K562 (cell line): ENCODE measurements around the gene CD22. TPM values are rescaled to one million over a fixed set of nuclear protein-coding genes. Genes with fewer than 3 reads are reported as not detected.

Source experiments
- ATAC-seq: fragments of 200-7000 bp; cut with Tn5 transposase; 3 replicates; pipeline ENCODE4 v1.9.1; 2020; ENCODE audit warnings: moderate library complexity
- Bru-seq: library from RNA; stranded (reverse); fragments of 400-500 nt; gene quantifications from one replicate; lab custom pipeline; 2021; lab: Mats Ljungman, UMichigan
- BruChase-seq, 2 experiments: library from RNA; stranded (reverse); fragments of 400-500 nt; gene quantifications; one replicate each; lab custom pipeline; 2021; lab: Mats Ljungman, UMichigan
- BruUV-seq: library from RNA; stranded (reverse); fragments of 400-500 nt; replicated peaks from 2 replicates; lab custom pipeline; 2021; lab: Mats Ljungman, UMichigan
- CTCF ChIA-PET: fragments of 300-600 bp; formaldehyde crosslinking; extraction: SDS; loops from one replicate; lab custom pipeline; 2021; ENCODE audit warnings: low intra/inter-chr PET ratio; lab: Yijun Ruan, JAX
- POLR2A ChIA-PET: fragments of 300-600, 350-650 bp; sonication (Branson Sonifier 250); formaldehyde crosslinking; extraction: SDS; loops from one replicate; lab custom pipeline; 2021; ENCODE audit warnings: antibody characterized with exemption, inconsistent platforms; lab: Yijun Ruan, JAX
- DNase-seq, 4 experiments: peaks; one replicate each; pipeline versions ENCODE4 v3.0.0 to v3.0.0-alpha.2; 2011 to 2018; ENCODE audit warnings: low spot score in 3 of 4, mixed read lengths in 3 of 4; ENCODE audit errors: extremely low read depth in 1 of 4
- FAIRE-seq: peaks from 2 replicates; lab custom pipeline; 2011; peaks lifted over from hg19 to GRCh38; lab: Jason Lieb, UNC
- H2AFZ ChIP-seq: 2 replicates; pipeline ENCODE4 v1.6.0; 2011; ENCODE audit warnings: low read depth, low read length, control low read depth, inconsistent platforms
- H3K27ac ChIP-seq: fragments of 200-600 bp; 3 replicates; pipeline ENCODE4 v1.8.0; 2011; ENCODE audit warnings: low read depth, mild to moderate bottlenecking, control low read depth, inconsistent platforms, low read length, moderate library complexity, mixed read lengths; ENCODE audit errors: extremely low read depth
- H3K27me3 ChIP-seq, 2 experiments: fragments of 300-600 bp in 1 of 2; 2 replicates in 1 of 2; 3 replicates in 1 of 2; pipeline versions ENCODE4 v1.6.0 to v1.8.0; 2011; ENCODE audit warnings: inconsistent platforms in 2 of 2, low read length in 2 of 2, mild to moderate bottlenecking in 1 of 2, mixed read lengths in 1 of 2, moderate library complexity in 1 of 2; ENCODE audit not compliant: control insufficient read depth in 2 of 2, insufficient read depth in 2 of 2
- H3K36me3 ChIP-seq: fragments of 300-600 bp; 3 replicates; pipeline ENCODE4 v1.8.0; 2011; ENCODE audit warnings: mild to moderate bottlenecking, low read length, inconsistent platforms; ENCODE audit not compliant: control insufficient read depth, insufficient read depth
- H3K4me1 ChIP-seq, 2 experiments: fragments of 200-600 bp in 1 of 2; replicated peaks in 1 of 2; 2 replicates in 1 of 2; 3 replicates in 1 of 2; pipeline versions ENCODE4 v1.5.1 to v1.8.0; 2011; ENCODE audit warnings: inconsistent platforms in 2 of 2, low read length in 2 of 2, mild to moderate bottlenecking in 1 of 2, mixed read lengths in 1 of 2, moderate library complexity in 1 of 2; ENCODE audit not compliant: control insufficient read depth in 2 of 2, insufficient read depth in 2 of 2
- H3K4me2 ChIP-seq: 2 replicates; pipeline ENCODE4 v1.6.1; 2011; ENCODE audit warnings: low read length, control low read depth, inconsistent platforms, mixed read lengths; ENCODE audit not compliant: insufficient read depth
- H3K4me3 ChIP-seq: fragments of 200-600 bp; sonication (generic), shearing (Covaris generic); 2 replicates; pipeline ENCODE4 v1.5.1; 2016; ENCODE audit warnings: control low read depth, inconsistent platforms
- H3K79me2 ChIP-seq: fragments of 200-600 bp; 3 replicates; pipeline ENCODE4 v1.8.0; 2011; ENCODE audit warnings: low read length, inconsistent platforms; ENCODE audit not compliant: control insufficient read depth, insufficient read depth
- H3K9ac ChIP-seq, 2 experiments: 2 replicates each; pipeline versions ENCODE4 v1.6.0 to v1.6.1; 2011; ENCODE audit warnings: low read depth in 2 of 2, low read length in 2 of 2, control low read depth in 1 of 2, inconsistent platforms in 1 of 2, mild to moderate bottlenecking in 1 of 2, mixed read lengths in 1 of 2; ENCODE audit not compliant: insufficient read depth in 1 of 2
- H3K9me1 ChIP-seq: one replicate; pipeline ENCODE4 v1.6.0; 2011; ENCODE audit warnings: inconsistent platforms, mild to moderate bottlenecking, low read length, moderate library complexity; ENCODE audit not compliant: control insufficient read depth, insufficient read depth
- H3K9me3 ChIP-seq: replicated peaks from 2 replicates; pipeline ENCODE4 v1.5.1; 2011; ENCODE audit warnings: low read depth, low read length, inconsistent platforms; ENCODE audit not compliant: control insufficient read depth, insufficient read depth
- H4K20me1 ChIP-seq: replicated peaks from 2 replicates; pipeline ENCODE4 v1.6.1; 2011; ENCODE audit warnings: low read length, inconsistent platforms, mixed read lengths; ENCODE audit not compliant: control insufficient read depth, insufficient read depth
- ARNT ChIP-seq, 2 experiments: fragments of 450-650 bp; IDR thresholded peaks; 2 replicates each; pipeline ENCODE4 v1.6.1; 2016; ENCODE audit warnings: mild to moderate bottlenecking in 1 of 2
- CXXC5 ChIP-seq: fragments of 250-450 bp; sonication (Bioruptor Pico); IDR thresholded peaks from 2 replicates; pipeline ENCODE4 v1.8.0; 2022; ENCODE audit warnings: inconsistent platforms, mild to moderate bottlenecking, moderate library complexity
- PRPF4 ChIP-seq: fragments of 200-400 bp; formaldehyde crosslinking; IDR thresholded peaks from one replicate; pipeline ENCODE4 v1.6.1; 2017; ENCODE audit warnings: low read length, low read depth, mild to moderate bottlenecking; ENCODE audit not compliant: insufficient read depth, poor library complexity, severe bottlenecking
- SP1 ChIP-seq: sonication (generic); formaldehyde crosslinking; IDR thresholded peaks from 2 replicates; pipeline ENCODE4 v1.8.1; 2022; ENCODE audit warnings: mild to moderate bottlenecking, missing genetic modification reagents
- ZFP30 ChIP-seq: fragments of 250-450 bp; sonication (Bioruptor Pico); IDR thresholded peaks from 2 replicates; pipeline ENCODE4 v1.8.0; 2022; ENCODE audit warnings: moderate library complexity, mild to moderate bottlenecking, inconsistent platforms, borderline replicate concordance
- ZFX ChIP-seq: sonication (generic); formaldehyde crosslinking; IDR thresholded peaks from 2 replicates; pipeline ENCODE4 v1.8.0; 2022; ENCODE audit warnings: mild to moderate bottlenecking, missing genetic modification reagents, moderate library complexity
- WGBS: fragments of 100-300 bp; shearing (Covaris generic); methylation state at CpG from one replicate; pipeline ENCODE4 v1.1.6; 2016; ENCODE audit warnings: low coverage, mixed read lengths; ENCODE audit not compliant: insufficient coverage; ENCODE audit errors: missing lambda C conversion rate; 5-methylcytosine and 5-hydroxymethylcytosine counted together
- in situ Hi-C: fragments of 300-500 bp; cut with MboI; formaldehyde crosslinking; loops from 4 replicates; pipeline ENCODE4 v1.15.0; 2018; ENCODE audit warnings: inconsistent platforms, mixed read lengths
- intact Hi-C: fragments of 100-400 bp; cut with micrococcal nuclease; formaldehyde crosslinking; loops from 2 replicates; pipeline ENCODE4 v1.14.2; 2022
- long read RNA-seq, 3 experiments: library from polyadenylated mRNA in 2 of 3; library from RNA in 1 of 3; unstranded in 2 of 3; stranded (forward) in 1 of 3; transcript quantifications; one replicate each; pipeline ENCODE4 v2.0.0, GENCODE V29; 2019 to 2022
- polyA minus RNA-seq, 3 experiments: library from RNA; depleted of rRNA, polyadenylated mRNA; stranded (reverse); fragments of >200 nt; gene quantifications; 2 replicates each; pipeline ENCODE4 v1.2.3, GENCODE V29; 2011
- polyA plus RNA-seq, 8 experiments: library from polyadenylated mRNA; depleted of rRNA in 4 of 8; stranded (reverse) in 5 of 8; unstranded in 3 of 8; fragments of >200 nt; fragmentation: Nextera tagmentation in 2 of 8; fragmentation: Illumina TruSeq in 1 of 8; extraction: Ambion mirVana in 2 of 8; extraction: Trizol in 1 of 8; gene quantifications; 2 replicates each; pipeline versions ENCODE4 v1.2.1 to v1.2.3, GENCODE V29; 2011 to 2014; ENCODE audit warnings: inconsistent platforms in 1 of 8, missing spikeins in 1 of 8
- total RNA-seq, 7 experiments: library from RNA; depleted of rRNA in 6 of 7; stranded (reverse); fragments of >200 nt in 6 of 7; fragmentation: Illumina TruSeq in 2 of 7; extraction: Trizol in 2 of 7; gene quantifications; 2 replicates each; pipeline versions ENCODE4 v1.2.1 to v1.2.3, GENCODE V29; 2011 to 2021; ENCODE audit warnings: low replicate concordance in 1 of 7
- TF ChIP-seq, protein P1 (sequence below): fragments of 450-650 bp; IDR thresholded peaks from 2 replicates; pipeline ENCODE4 v1.6.1; 2018; ENCODE audit not compliant: partially characterized antibody
- TF ChIP-seq, protein P2 (sequence below), 2 experiments: fragments of 450-650 bp in 1 of 2; sonication (generic) in 1 of 2; formaldehyde crosslinking; conservative IDR thresholded peaks; 2 replicates each; pipeline versions ENCODE4 v1.4.0 to v1.8.1; 2020 to 2022; ENCODE audit warnings: mild to moderate bottlenecking in 1 of 2, missing genetic modification reagents in 1 of 2

CD22 gene
- total RNA-seq (2011; cell fraction: chromatin; rRNA removed; ENCODE audit: low replicate concordance), result 29.7 and 39.0 TPM in 2 replicates
- 22.1 and 24.3 TPM in 2 replicates for total RNA-seq (2011; cell fraction: nucleolus; rRNA removed)
- total RNA-seq (2011; cell fraction: nucleoplasm; rRNA removed), result 23.2 and 26.7 TPM in 2 replicates
- total RNA-seq (2014; rRNA removed), result 5.0 and 5.3 TPM in 2 replicates
- 2.3 and 2.4 TPM in 2 replicates for total RNA-seq (2014; rRNA removed; fragmentation: Illumina TruSeq; extraction: Trizol)
- 1.7 and 2.1 TPM in 2 replicates for total RNA-seq (2015; rRNA removed; fragmentation: Illumina TruSeq; extraction: Trizol)
- 3.5 and 5.9 TPM in 2 replicates for total RNA-seq (2021)
- 2.4 and 4.2 TPM in 2 replicates for polyA plus RNA-seq (2011; rRNA removed)
- polyA plus RNA-seq (2011; cell fraction: cytosol; rRNA removed), result 2.3 and 3.4 TPM in 2 replicates
- 5.1 and 17.6 TPM in 2 replicates for polyA plus RNA-seq (2011; cell fraction: nucleus; rRNA removed)
- 3.0 and 4.6 TPM in 2 replicates for polyA plus RNA-seq (2012)
- polyA plus RNA-seq (2014; fragmentation: Illumina TruSeq; extraction: Trizol), result 3.7 and 4.1 TPM in 2 replicates
- polyA plus RNA-seq (2014; fragmentation: Nextera tagmentation; extraction: Ambion mirVana), result under 1 TPM; 0.29 to 0.84 TPM
- polyA plus RNA-seq (2014; rRNA removed), result 4.1 and 6.2 TPM in 2 replicates
- 1.4 and 6.6 TPM in 2 replicates for polyA minus RNA-seq (2011; rRNA and poly(A)+ RNA removed)
- 3.2 TPM in 1 of 2 replicates, not detected in the other for polyA minus RNA-seq (2011; cell fraction: cytosol; rRNA and poly(A)+ RNA removed)
- 1.6 and 3.8 TPM in 2 replicates for polyA minus RNA-seq (2011; cell fraction: nucleus; rRNA and poly(A)+ RNA removed)
- percentile 39 among the genes with signal in this experiment for Bru-seq, nascent RNA
- BruChase-seq, experiment 1, labeled RNA remaining after a 2-hour chase, result percentile 38 among the genes with signal in this experiment
- BruChase-seq, experiment 2, labeled RNA remaining after a 6-hour chase, result percentile 38 among the genes with signal in this experiment
- long read RNA-seq, experiment 1, partial matches to known transcripts, result 1 of 7 reads
- long read RNA-seq, experiment 1, other reads (novel, unspliced or antisense), result 6 of 7 reads
- long read RNA-seq, experiment 2, partial matches to known transcripts, result 0 of 4 reads
- long read RNA-seq, experiment 2, other reads (novel, unspliced or antisense), result 4 of 4 reads
- long read RNA-seq, experiment 3, result 0 reads

DNA sequence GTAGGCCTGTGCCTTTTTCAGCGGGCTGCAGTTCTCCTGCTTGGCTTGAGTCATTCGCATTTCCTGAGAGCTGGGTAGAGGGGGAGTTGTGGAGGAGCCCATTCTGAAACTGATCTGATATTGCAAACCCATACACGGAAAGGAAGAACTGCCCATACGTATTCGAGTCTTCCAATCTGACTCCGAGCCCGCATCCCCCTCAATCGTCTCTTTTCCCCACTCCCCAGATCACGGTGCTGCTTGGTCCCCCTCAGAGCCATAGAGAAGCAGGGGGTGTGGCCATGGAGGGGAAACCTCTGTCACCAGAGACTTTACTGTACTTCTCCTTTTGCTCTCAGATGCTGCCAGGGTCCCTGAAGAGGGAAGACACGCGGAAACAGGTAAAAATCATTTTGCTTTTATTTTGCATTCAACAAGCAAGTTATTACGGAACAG is at the start of gene CD22:
Gene CD22, plus strand, starts transcription at position 337 of the 435 bp plus-strand sequence. CDS start 2,854 bp downstream, outside the sequence.
- WGBS, result 51% methylated on average over 12 of the region's 12 CpGs
- H3K9ac ChIP-seq, result no peak within 1 kb of the TSS
- no peak for DNase-seq
- no TSS peak for BruUV-seq
- H3K27me3 ChIP-seq, result no peaks in the 10 kb centered on the region
- CTCF ChIA-PET, result no interaction called here
- no peaks in the 10 kb centered on the region for H3K36me3 ChIP-seq
- intact Hi-C loops (no loop called here), in situ Hi-C loops (no loop called here)
- no peak within 1 kb of the TSS for H3K27ac ChIP-seq
- H3K79me2 ChIP-seq, result no peaks in the 10 kb centered on the region
- H2AFZ ChIP-seq, result no peak within 1 kb of the TSS
- no peaks in the 10 kb centered on the region for H3K9me3 ChIP-seq
- POLR2A ChIA-PET, result interaction anchor here (0.7 kb wide), 1 partner anchor 48 kb away, joined by 3 read pairs; no protein-coding TSS in a partner anchor
- no peak within 1 kb of the TSS for H3K4me2 ChIP-seq
- peaks cover 2 to 12% of the 10 kb centered on the region in 2 experiments; a peak in 4 of 5 replicates for H3K4me1 ChIP-seq
- no peaks in the 10 kb centered on the region for H4K20me1 ChIP-seq
- TF ChIP-seq SP1 (CRISPR knock-in tag) (no peak), PRPF4 (no peak), CXXC5 (CRISPR knock-in tag) (no peak), ZFP30 (CRISPR knock-in tag) (no peak), ZFX (no peak), ARNT (IDR thresholded peaks at IDR 0.05) (no peak)
- TF ChIP-seq, protein P1, sequence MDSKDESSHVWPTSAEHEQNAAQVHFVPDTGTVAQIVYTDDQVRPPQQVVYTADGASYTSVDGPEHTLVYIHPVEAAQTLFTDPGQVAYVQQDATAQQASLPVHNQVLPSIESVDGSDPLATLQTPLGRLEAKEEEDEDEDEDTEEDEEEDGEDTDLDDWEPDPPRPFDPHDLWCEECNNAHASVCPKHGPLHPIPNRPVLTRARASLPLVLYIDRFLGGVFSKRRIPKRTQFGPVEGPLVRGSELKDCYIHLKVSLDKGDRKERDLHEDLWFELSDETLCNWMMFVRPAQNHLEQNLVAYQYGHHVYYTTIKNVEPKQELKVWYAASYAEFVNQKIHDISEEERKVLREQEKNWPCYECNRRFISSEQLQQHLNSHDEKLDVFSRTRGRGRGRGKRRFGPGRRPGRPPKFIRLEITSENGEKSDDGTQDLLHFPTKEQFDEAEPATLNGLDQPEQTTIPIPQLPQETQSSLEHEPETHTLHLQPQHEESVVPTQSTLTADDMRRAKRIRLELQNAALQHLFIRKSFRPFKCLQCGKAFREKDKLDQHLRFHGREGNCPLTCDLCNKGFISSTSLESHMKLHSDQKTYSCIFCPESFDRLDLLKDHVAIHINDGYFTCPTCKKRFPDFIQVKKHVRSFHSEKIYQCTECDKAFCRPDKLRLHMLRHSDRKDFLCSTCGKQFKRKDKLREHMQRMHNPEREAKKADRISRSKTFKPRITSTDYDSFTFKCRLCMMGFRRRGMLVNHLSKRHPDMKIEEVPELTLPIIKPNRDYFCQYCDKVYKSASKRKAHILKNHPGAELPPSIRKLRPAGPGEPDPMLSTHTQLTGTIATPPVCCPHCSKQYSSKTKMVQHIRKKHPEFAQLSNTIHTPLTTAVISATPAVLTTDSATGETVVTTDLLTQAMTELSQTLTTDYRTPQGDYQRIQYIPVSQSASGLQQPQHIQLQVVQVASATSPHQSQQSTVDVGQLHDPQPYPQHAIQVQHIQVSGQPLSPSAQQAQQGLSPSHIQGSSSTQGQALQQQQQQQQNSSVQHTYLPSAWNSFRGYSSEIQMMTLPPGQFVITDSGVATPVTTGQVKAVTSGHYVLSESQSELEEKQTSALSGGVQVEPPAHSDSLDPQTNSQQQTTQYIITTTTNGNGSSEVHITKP, result peak; percentile 72
- TF ChIP-seq, protein P2, sequence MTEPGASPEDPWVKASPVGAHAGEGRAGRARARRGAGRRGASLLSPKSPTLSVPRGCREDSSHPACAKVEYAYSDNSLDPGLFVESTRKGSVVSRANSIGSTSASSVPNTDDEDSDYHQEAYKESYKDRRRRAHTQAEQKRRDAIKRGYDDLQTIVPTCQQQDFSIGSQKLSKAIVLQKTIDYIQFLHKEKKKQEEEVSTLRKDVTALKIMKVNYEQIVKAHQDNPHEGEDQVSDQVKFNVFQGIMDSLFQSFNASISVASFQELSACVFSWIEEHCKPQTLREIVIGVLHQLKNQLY (CRISPR knock-in tag; conservative IDR thresholded peaks at IDR 0.05), result no peak
- ATAC-seq, result no peak
- no peaks in the 10 kb centered on the region for H3K9me1 ChIP-seq
- H3K4me3 ChIP-seq, result no peak within 1 kb of the TSS
- FAIRE-seq, result no peak
